MM.1S (cell line): ENCODE measurements around the gene GDF2.

ENCODE experiments used
- CTCF ChIP-seq: fragments of 300-600 bp; sonication (generic); IDR thresholded peaks from 2 replicates; pipeline ENCODE4 v1.5.1; 2016; ENCODE audit warnings: antibody characterized with exemption, low read length, mixed read lengths
- EZH2 ChIP-seq: fragments of 300-600 bp; sonication (generic); optimal IDR thresholded peaks from 2 replicates; pipeline ENCODE3; 2017; ENCODE audit warnings: low read depth, mild to moderate bottlenecking, antibody characterized with exemption, low read length, mixed read lengths

GRCh38 chr10:47349941-47350371 lies 27.7 kb downstream of the GDF2 start:
- no peak for TF ChIP-seq CTCF
- no peak for TF ChIP-seq EZH2
